Stomach smooth muscle (tissue), 2 donors: ENCODE results near the gene GPR180.

Source experiments
- H3K27ac ChIP-seq: one replicate; pipeline ENCODE4 v1.7.0; 2013; ENCODE audit warnings: mild to moderate bottlenecking, low read length, inconsistent platforms
- H3K27me3 ChIP-seq, 2 donors: one replicate each; pipeline ENCODE4 v1.7.0; 2013; ENCODE audit warnings: low read length in 2 of 2; ENCODE audit not compliant: insufficient read depth in 2 of 2, control insufficient read depth in 1 of 2
- H3K36me3 ChIP-seq, 2 donors: one replicate each; pipeline ENCODE4 v1.7.0; 2013; ENCODE audit warnings: low read length in 2 of 2; ENCODE audit not compliant: control insufficient read depth in 2 of 2, insufficient read depth in 2 of 2
- H3K4me1 ChIP-seq: one replicate; pipeline ENCODE4 v1.7.0; 2013; ENCODE audit warnings: low read length; ENCODE audit not compliant: control insufficient read depth, insufficient read depth
- H3K4me3 ChIP-seq, 2 donors: one replicate each; pipeline ENCODE4 v1.7.0; 2013; ENCODE audit warnings: low read length in 2 of 2
- H3K9ac ChIP-seq, 2 donors: one replicate each; pipeline ENCODE4 v1.7.0; 2013; ENCODE audit warnings: low read length in 2 of 2, mild to moderate bottlenecking in 1 of 2
- H3K9me3 ChIP-seq, 2 donors: one replicate each; pipeline ENCODE4 v1.7.0; 2013; ENCODE audit warnings: low read length in 2 of 2; ENCODE audit not compliant: control insufficient read depth in 2 of 2
- donor health status: healthy.
- donor health status: Pancreatic carcinoma.

Gene GPR180

GRCh38 chr13:94664889-94665288, 63.2 kb downstream of the GPR180 start:
- no peak overlapping the region for H3K9ac ChIP-seq
- no peak overlapping the region for H3K27ac ChIP-seq
- no peaks in the 10 kb centered on the region for H3K4me1 ChIP-seq
- peaks cover 0 to 6% of the 10 kb centered on the region in 2 donors for H3K27me3 ChIP-seq
- H3K4me3 ChIP-seq: no peak overlapping the region
- H3K36me3 ChIP-seq: no peaks in the 10 kb centered on the region
- no peaks in the 10 kb centered on the region for H3K9me3 ChIP-seq

- H3K4me1 ChIP-seq: no peaks in the 10 kb centered on the region
- H3K36me3 ChIP-seq: no peaks in the 10 kb centered on the region
- no peak overlapping the region for H3K4me3 ChIP-seq
- no peak overlapping the region for H3K9ac ChIP-seq
- H3K9me3 ChIP-seq: no peaks in the 10 kb centered on the region
- H3K27ac ChIP-seq: no peak overlapping the region
- H3K27me3 ChIP-seq: peaks cover 0 to 6% of the 10 kb centered on the region in 2 donors
Observed at GRCh38 chr13:94666065-94666464, 64.4 kb downstream of the GPR180 start.

GRCh38 chr13:94667190-94667589, 65.5 kb downstream of the GPR180 start:
- Histone ChIP-seq H3K27ac (no peak overlapping the region), H3K9me3 (no peaks in the 10 kb centered on the region), H3K27me3 (peaks cover 0 to 6% of the 10 kb centered on the region in 2 donors), H3K4me3 (no peak overlapping the region), H3K9ac (no peak overlapping the region), H3K4me1 (no peaks in the 10 kb centered on the region), H3K36me3 (no peaks in the 10 kb centered on the region)

DNA sequence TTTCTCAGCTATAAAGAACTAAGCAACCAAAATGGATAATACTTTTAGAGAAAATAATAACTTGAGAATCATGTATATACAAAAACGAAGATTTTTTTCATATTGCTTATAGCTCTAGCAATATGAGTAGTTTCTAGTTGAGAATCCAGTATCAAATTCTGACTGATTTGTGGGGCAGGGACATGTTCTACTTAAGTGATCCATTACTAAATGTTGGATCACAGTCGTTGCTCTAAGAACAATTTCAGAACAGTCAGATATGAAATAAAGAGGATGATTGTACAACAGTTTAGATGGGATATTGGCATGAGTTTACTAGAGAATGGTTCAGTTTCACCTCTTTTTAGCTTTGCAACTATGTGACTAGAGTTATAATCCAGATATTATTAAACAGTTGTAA, 70.7 kb downstream of the GPR180 start:
- no peaks in the 10 kb centered on the region for H3K9me3 ChIP-seq
- H3K36me3 ChIP-seq: no peaks in the 10 kb centered on the region
- no peak overlapping the region for H3K27ac ChIP-seq
- peaks cover 2% of the 10 kb centered on the region in 2 donors for H3K27me3 ChIP-seq
- H3K4me3 ChIP-seq: no peak overlapping the region
- no peaks in the 10 kb centered on the region for H3K4me1 ChIP-seq
- H3K9ac ChIP-seq: no peak overlapping the region

DNA sequence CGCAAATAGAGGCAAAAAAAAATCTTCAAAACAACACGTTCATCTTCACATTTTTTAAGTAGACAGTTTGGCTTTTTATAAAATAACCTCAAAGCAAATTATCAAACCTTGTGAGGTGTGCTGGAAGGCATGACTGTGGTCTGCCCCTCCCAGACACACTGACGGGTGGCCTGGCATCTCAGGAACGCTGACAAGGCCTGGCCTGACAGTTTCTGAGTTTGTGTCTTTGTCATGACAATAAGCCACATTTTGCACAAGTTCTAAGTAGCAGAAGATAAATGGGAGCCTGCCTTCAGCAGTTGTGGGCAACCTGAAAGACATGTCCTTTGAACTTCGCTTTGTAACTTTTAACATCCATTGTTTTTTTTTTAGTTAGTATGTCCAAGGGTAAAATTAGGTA, 72.2 kb downstream of the GPR180 start:
- H3K36me3 ChIP-seq: no peaks in the 10 kb centered on the region
- no peak overlapping the region for H3K4me3 ChIP-seq
- H3K4me1 ChIP-seq: no peaks in the 10 kb centered on the region
- no peak overlapping the region for H3K27ac ChIP-seq
- H3K9ac ChIP-seq: no peak overlapping the region
- no peaks in the 10 kb centered on the region for H3K9me3 ChIP-seq
- peaks cover 2% of the 10 kb centered on the region in 2 donors for H3K27me3 ChIP-seq

DNA sequence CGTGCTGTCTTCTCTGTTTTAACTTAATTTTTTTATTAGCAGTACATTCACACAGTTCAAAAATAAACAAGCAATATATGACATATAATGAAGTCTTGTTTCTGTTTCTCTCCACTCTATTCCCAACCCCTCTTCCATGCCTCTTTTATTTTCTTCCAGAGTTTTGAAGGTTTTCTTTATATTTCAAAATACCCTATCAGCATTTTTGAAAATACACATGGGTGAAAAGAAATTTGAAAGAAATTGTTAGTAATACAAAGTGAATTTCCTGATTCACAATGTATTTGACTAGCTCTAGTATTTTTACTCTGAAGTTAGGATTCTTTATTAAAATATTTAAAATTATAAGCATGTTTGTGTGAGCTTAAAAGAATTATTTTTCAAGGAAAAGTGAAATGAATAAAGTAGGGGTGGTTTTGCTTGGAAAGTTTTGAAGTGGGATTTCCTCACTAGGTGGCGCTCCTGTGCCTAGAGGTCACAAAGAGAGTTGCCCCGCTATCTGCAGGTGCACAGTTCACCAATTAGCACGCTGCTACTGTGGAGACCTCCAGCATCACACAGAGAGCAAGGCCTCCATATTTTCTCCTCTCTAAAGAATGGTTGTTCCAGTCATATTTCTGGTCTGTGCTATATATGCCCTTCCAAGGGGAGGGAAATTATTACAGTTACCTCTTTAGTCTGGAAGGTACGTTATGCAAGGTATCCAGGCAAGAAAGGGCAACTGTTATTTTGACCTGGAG, 73.1 kb downstream of the GPR180 start:
- H3K27me3 ChIP-seq: peaks cover 2% of the 10 kb centered on the region in 2 donors
- no peak overlapping the region for H3K4me3 ChIP-seq
- no peaks in the 10 kb centered on the region for H3K9me3 ChIP-seq
- H3K36me3 ChIP-seq: no peaks in the 10 kb centered on the region
- H3K9ac ChIP-seq: no peak overlapping the region
- H3K4me1 ChIP-seq: no peaks in the 10 kb centered on the region
- no peak overlapping the region for H3K27ac ChIP-seq

- H3K9me3 ChIP-seq: no peaks in the 10 kb centered on the region
- H3K36me3 ChIP-seq: no peaks in the 10 kb centered on the region
- no peak overlapping the region for H3K4me3 ChIP-seq
- H3K9ac ChIP-seq: no peak overlapping the region
- no peak overlapping the region for H3K27ac ChIP-seq
- H3K27me3 ChIP-seq: peaks cover 2% of the 10 kb centered on the region in 2 donors
- H3K4me1 ChIP-seq: no peaks in the 10 kb centered on the region
Observed at GRCh38 chr13:94677799-94678198, 76.1 kb downstream of the GPR180 start.

DNA sequence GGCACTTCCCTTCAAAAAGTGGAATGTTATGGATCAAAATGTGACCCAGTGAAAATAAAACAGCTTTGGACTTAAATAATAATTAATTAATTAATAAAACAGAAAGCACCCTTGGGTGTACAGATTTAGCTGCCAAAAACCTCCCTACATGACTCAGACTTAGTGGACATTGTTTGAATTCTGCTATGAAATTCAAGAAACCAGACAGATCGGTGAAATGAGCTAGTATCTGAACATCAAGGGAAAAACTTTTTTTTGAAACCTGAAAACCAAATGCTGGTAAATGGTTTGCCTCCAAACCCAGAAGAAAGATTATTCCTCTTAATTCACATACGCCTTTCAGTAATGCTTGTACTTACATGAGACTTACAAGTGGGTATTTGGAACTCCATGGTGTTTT, 77.2 kb downstream of the GPR180 start:
- H3K4me1 ChIP-seq: no peaks in the 10 kb centered on the region
- H3K4me3 ChIP-seq: no peak overlapping the region
- H3K36me3 ChIP-seq: no peaks in the 10 kb centered on the region
- peaks cover 2 to 6% of the 10 kb centered on the region in 2 donors for H3K27me3 ChIP-seq
- no peaks in the 10 kb centered on the region for H3K9me3 ChIP-seq
- no peak overlapping the region for H3K9ac ChIP-seq
- H3K27ac ChIP-seq: no peak overlapping the region

DNA sequence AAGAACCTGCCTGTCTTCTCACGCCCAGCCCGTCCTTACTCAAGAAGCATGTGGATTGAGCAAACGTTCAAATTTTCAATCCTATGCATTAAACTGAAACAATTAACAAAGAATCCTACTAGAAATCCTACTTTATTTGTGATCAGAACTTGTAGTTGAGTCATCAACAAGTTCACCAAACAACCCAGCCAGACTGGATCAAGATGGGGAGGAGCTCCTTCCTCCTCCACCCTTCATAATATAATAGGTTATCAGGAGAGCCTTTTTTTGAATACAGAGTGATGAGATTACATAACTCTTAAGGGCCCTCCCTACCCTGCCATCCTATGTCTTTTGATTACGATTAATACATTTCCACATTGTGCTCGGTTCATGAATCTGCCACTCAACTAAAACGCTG, 78.0 kb downstream of the GPR180 start:
- peaks cover 2 to 6% of the 10 kb centered on the region in 2 donors for H3K27me3 ChIP-seq
- no peak overlapping the region for H3K9ac ChIP-seq
- no peaks in the 10 kb centered on the region for H3K9me3 ChIP-seq
- no peak overlapping the region for H3K4me3 ChIP-seq
- no peaks in the 10 kb centered on the region for H3K36me3 ChIP-seq
- no peaks in the 10 kb centered on the region for H3K4me1 ChIP-seq
- no peak overlapping the region for H3K27ac ChIP-seq

DNA sequence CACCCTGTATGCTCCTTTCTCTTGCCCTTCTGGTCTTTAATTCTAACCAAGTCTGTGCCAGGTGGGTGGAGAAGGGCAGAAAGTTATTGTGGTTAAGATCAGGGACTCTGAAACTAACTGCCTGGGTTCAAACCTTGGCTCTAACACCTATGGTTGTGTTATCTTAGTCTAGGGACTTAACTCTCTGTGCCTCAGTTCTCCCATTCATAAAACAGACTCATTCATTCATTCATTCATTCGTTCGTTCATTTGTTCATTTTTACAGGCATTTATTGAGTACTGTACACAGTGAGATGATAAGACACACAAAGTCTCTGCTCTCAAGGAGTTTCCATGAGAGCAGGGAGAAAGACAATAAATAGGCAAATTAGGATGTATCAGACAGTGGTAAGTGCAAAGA, 80.6 kb downstream of the GPR180 start:
- no peak overlapping the region for H3K9ac ChIP-seq
- H3K4me1 ChIP-seq: no peaks in the 10 kb centered on the region
- no peak overlapping the region for H3K27ac ChIP-seq
- H3K36me3 ChIP-seq: no peaks in the 10 kb centered on the region
- H3K27me3 ChIP-seq: peaks cover 0 to 4% of the 10 kb centered on the region in 2 donors
- H3K9me3 ChIP-seq: no peaks in the 10 kb centered on the region
- no peak overlapping the region for H3K4me3 ChIP-seq

DNA sequence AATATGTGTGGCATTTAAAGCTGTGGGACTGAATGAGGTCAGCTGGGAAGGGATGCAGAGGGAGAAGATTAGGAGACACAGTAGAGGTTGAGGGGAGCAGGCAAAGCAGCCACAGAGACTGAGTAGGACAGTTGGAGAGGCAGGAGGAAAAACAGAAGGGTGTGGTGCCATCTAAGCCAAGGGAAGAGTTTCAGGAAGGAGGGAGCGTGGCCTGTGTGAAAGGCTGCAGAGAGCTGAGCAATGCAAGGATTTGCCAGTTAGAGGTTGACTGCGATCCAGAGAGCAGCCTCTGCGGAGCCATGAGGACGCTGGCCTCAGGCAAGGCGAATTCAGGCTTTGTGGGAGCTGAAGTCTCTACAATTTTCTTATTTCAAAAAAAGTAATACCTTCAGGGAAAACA, 81.8 kb downstream of the GPR180 start:
- Histone ChIP-seq H3K4me3 (no peak overlapping the region), H3K27me3 (peaks cover 0 to 4% of the 10 kb centered on the region in 2 donors), H3K9me3 (no peaks in the 10 kb centered on the region), H3K9ac (no peak overlapping the region), H3K4me1 (no peaks in the 10 kb centered on the region), H3K36me3 (no peaks in the 10 kb centered on the region), H3K27ac (no peak overlapping the region)
